Parathyroid adenoma (tissue), 2 donors: ENCODE data around the gene MYRF.

Experiments used
- H2AFZ ChIP-seq: fragments of 300-600 bp; sonication (generic); one replicate; pipeline ENCODE4 v1.7.0; 2017; ENCODE audit warnings: antibody characterized with exemption, mild to moderate bottlenecking
- H3K27ac ChIP-seq: fragments of 300-600 bp; sonication (generic); one replicate; pipeline ENCODE4 v1.7.0; 2017
- H3K27me3 ChIP-seq: fragments of 300-600 bp; sonication (generic); one replicate; pipeline ENCODE4 v1.7.0; 2017; ENCODE audit warnings: low read length; ENCODE audit not compliant: control insufficient read depth, insufficient read depth
- H3K36me3 ChIP-seq: fragments of 300-600 bp; sonication (generic); one replicate; pipeline ENCODE4 v1.7.0; 2017; ENCODE audit warnings: low read length; ENCODE audit not compliant: control insufficient read depth, insufficient read depth
- H3K4me1 ChIP-seq: fragments of 300-600 bp; sonication (generic); one replicate; pipeline ENCODE4 v1.7.0; 2017; ENCODE audit warnings: control low read depth
- H3K4me2 ChIP-seq: fragments of 300-600 bp; sonication (generic); one replicate; pipeline ENCODE4 v1.7.0; 2017; ENCODE audit warnings: low read length
- H3K4me3 ChIP-seq: fragments of 300-600 bp; sonication (generic); one replicate; pipeline ENCODE4 v1.7.0; 2017; ENCODE audit warnings: low read depth, low read length
- H3K79me2 ChIP-seq: fragments of 300-600 bp; sonication (generic); one replicate; pipeline ENCODE4 v1.7.0; 2017; ENCODE audit warnings: control low read depth
- H3K9ac ChIP-seq: fragments of 300-600 bp; sonication (generic); one replicate; pipeline ENCODE4 v1.7.0; 2017; ENCODE audit warnings: mild to moderate bottlenecking
- H3K9me3 ChIP-seq: fragments of 300-600 bp; sonication (generic); one replicate; pipeline ENCODE4 v1.7.0; 2017; ENCODE audit warnings: low read length; ENCODE audit not compliant: control insufficient read depth
- CTCF ChIP-seq: fragments of 300-600 bp; sonication (generic); IDR thresholded peaks from one replicate; pipeline ENCODE4 v1.7.0; 2017; ENCODE audit warnings: antibody characterized with exemption, mild to moderate bottlenecking
- donor health status: primary hyperparathyroidism.

MYRF gene

GRCh38 chr11:61735391-61735790 lies 17.0 kb upstream of the MYRF start:
- Histone ChIP-seq H3K9ac (no peak overlapping the region), H3K27me3 (no peaks in the 10 kb centered on the region), H2AFZ (no peak overlapping the region), H3K36me3 (no peaks in the 10 kb centered on the region), H3K79me2 (no peaks in the 10 kb centered on the region), H3K27ac (no peak overlapping the region), H3K4me2 (no peak overlapping the region), H3K4me3 (no peak overlapping the region), H3K9me3 (no peaks in the 10 kb centered on the region), H3K4me1 (no peaks in the 10 kb centered on the region)
- TF ChIP-seq CTCF = no peak

GRCh38 chr11:61736310-61736709 lies 16.1 kb upstream of the MYRF start:
- Histone ChIP-seq H3K36me3 (no peaks in the 10 kb centered on the region), H3K27ac (no peak overlapping the region), H3K9ac (no peak overlapping the region), H3K9me3 (no peaks in the 10 kb centered on the region), H2AFZ (no peak overlapping the region), H3K79me2 (no peaks in the 10 kb centered on the region), H3K4me3 (no peak overlapping the region), H3K27me3 (no peaks in the 10 kb centered on the region), H3K4me1 (no peaks in the 10 kb centered on the region), H3K4me2 (no peak overlapping the region)
- TF ChIP-seq CTCF = no peak

GRCh38 chr11:61737131-61737530 lies 15.3 kb upstream of the MYRF start:
- Histone ChIP-seq H3K4me2 (no peak overlapping the region), H3K9ac (no peak overlapping the region), H3K27ac (no peak overlapping the region), H3K27me3 (no peaks in the 10 kb centered on the region), H3K79me2 (no peaks in the 10 kb centered on the region), H3K4me1 (no peaks in the 10 kb centered on the region), H3K9me3 (no peaks in the 10 kb centered on the region), H2AFZ (no peak overlapping the region), H3K36me3 (no peaks in the 10 kb centered on the region), H3K4me3 (no peak overlapping the region)
- no peak for TF ChIP-seq CTCF

- H3K4me3 ChIP-seq = no peak overlapping the region
- H2AFZ ChIP-seq = no peak overlapping the region
- H3K4me1 ChIP-seq = no peaks in the 10 kb centered on the region
- TF ChIP-seq CTCF = no peak
- no peaks in the 10 kb centered on the region for H3K9me3 ChIP-seq
- H3K79me2 ChIP-seq = no peaks in the 10 kb centered on the region
- no peaks in the 10 kb centered on the region for H3K27me3 ChIP-seq
- no peaks in the 10 kb centered on the region for H3K36me3 ChIP-seq
- H3K27ac ChIP-seq = no peak overlapping the region
- no peak overlapping the region for H3K4me2 ChIP-seq
- no peak overlapping the region for H3K9ac ChIP-seq
Measured at GRCh38 chr11:61737636-61738386, 14.6 kb upstream of the MYRF start.

GRCh38 chr11:61738776-61739175 lies 13.7 kb upstream of the MYRF start:
- no peaks in the 10 kb centered on the region for H3K9me3 ChIP-seq
- TF ChIP-seq CTCF = no peak
- H3K4me1 ChIP-seq = no peaks in the 10 kb centered on the region
- no peak overlapping the region for H3K9ac ChIP-seq
- H3K4me3 ChIP-seq = no peak overlapping the region
- no peak overlapping the region for H3K4me2 ChIP-seq
- no peaks in the 10 kb centered on the region for H3K79me2 ChIP-seq
- no peak overlapping the region for H2AFZ ChIP-seq
- no peaks in the 10 kb centered on the region for H3K27me3 ChIP-seq
- H3K27ac ChIP-seq = no peak overlapping the region
- no peaks in the 10 kb centered on the region for H3K36me3 ChIP-seq
